HG02852 (cell line): ENCODE measurements around the gene DUOX1.

ENCODE experiments used
- ATAC-seq: cut with Tn5 transposase; IDR thresholded peaks from one replicate; pipeline ENCODE4 v1.9.1; 2021; ENCODE audit warnings: mild to moderate bottlenecking, moderate library complexity; ENCODE audit not compliant: unreplicated experiment

Gene DUOX1

GRCh38 chr15:45140557-45141250 is 10.9 kb downstream of the DUOX1 start:
- no peak for ATAC-seq

- ATAC-seq, result no peak
These were observed 11.6 kb downstream of the DUOX1 start for GRCh38 chr15:45141386-45141785.

- no peak for ATAC-seq
These were observed 13.3 kb downstream of the DUOX1 start for GRCh38 chr15:45143056-45143455.

- no peak for ATAC-seq
These were observed 14.2 kb downstream of the DUOX1 start for GRCh38 chr15:45143946-45144345.

- ATAC-seq, result no peak
These were observed 15.0 kb downstream of the DUOX1 start for GRCh38 chr15:45144775-45145174.

GRCh38 chr15:45146405-45146804 is 16.6 kb downstream of the DUOX1 start:
- ATAC-seq, result no peak

GRCh38 chr15:45147606-45148005 is 17.8 kb downstream of the DUOX1 start:
- ATAC-seq, result no peak

GRCh38 chr15:45148076-45149059 is 18.6 kb downstream of the DUOX1 start:
- ATAC-seq, result no peak

GRCh38 chr15:45149060-45149459 is 19.3 kb downstream of the DUOX1 start:
- no peak for ATAC-seq

- no peak for ATAC-seq
These were observed 20.7 kb downstream of the DUOX1 start for GRCh38 chr15:45150481-45150880.

- no peak for ATAC-seq
These were observed 21.2 kb downstream of the DUOX1 start for GRCh38 chr15:45150997-45151396.

GRCh38 chr15:45151998-45152828 is 22.4 kb downstream of the DUOX1 start:
- no peak for ATAC-seq

- no peak for ATAC-seq
These were observed 25.9 kb downstream of the DUOX1 start for GRCh38 chr15:45155739-45156138.

- ATAC-seq, result no peak
These were observed 27.1 kb downstream of the DUOX1 start for GRCh38 chr15:45156744-45157455.

- ATAC-seq, result no peak
These were observed 28.2 kb downstream of the DUOX1 start for GRCh38 chr15:45157974-45158373.

GRCh38 chr15:45161666-45162065 is 31.9 kb downstream of the DUOX1 start:
- no peak for ATAC-seq

- peak; percentile 39 for ATAC-seq
These were observed 33.1 kb downstream of the DUOX1 start for GRCh38 chr15:45162771-45163507.

GRCh38 chr15:45163508-45163856 is 33.7 kb downstream of the DUOX1 start:
- no peak for ATAC-seq

- ATAC-seq, result no peak
These were observed 35.1 kb downstream of the DUOX1 start for GRCh38 chr15:45164914-45165313.

GRCh38 chr15:45165536-45165935 is 35.7 kb downstream of the DUOX1 start:
- no peak for ATAC-seq
